ENCODE data around the gene CDK13. TPM values are rescaled to one million over a fixed set of nuclear protein-coding genes. Genes with fewer than 3 reads are reported as not detected.

CDK13 gene
- total RNA-seq, 2 donors from 2014 or later, result 34.7 to 37.7 TPM

DNA sequence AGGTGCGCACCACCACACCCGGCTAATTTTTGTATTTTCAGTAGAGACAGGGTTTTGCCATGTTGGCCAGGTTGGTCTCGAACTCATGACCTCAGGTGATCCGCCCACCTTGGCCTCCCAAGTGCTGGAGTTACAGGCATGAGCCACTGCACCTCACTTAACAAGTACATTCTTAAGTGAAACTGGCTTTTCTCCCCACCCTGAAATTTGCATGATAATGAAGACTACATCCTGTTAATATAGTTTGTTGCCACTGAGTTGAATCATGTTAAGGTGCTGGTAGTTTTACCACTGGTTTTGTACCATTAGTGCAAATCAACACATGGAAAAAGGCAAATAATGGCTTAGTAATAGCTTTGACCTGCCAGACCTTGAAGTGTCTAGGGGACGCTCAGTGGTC is 122.2 kb downstream of the CDK13 start:
- H3K9me3 ChIP-seq, result no peaks in the 10 kb centered on the region
- no peaks in the 10 kb centered on the region for H3K27me3 ChIP-seq
- no peak overlapping the region for H3K4me3 ChIP-seq
- no peak overlapping the region for H3K27ac ChIP-seq
- peaks cover 1% of the 10 kb centered on the region for H3K36me3 ChIP-seq
- no peaks in the 10 kb centered on the region for H3K4me1 ChIP-seq
- no peak for DNase-seq (ENCODE audit: low spot score)
- TF ChIP-seq, protein P1, sequence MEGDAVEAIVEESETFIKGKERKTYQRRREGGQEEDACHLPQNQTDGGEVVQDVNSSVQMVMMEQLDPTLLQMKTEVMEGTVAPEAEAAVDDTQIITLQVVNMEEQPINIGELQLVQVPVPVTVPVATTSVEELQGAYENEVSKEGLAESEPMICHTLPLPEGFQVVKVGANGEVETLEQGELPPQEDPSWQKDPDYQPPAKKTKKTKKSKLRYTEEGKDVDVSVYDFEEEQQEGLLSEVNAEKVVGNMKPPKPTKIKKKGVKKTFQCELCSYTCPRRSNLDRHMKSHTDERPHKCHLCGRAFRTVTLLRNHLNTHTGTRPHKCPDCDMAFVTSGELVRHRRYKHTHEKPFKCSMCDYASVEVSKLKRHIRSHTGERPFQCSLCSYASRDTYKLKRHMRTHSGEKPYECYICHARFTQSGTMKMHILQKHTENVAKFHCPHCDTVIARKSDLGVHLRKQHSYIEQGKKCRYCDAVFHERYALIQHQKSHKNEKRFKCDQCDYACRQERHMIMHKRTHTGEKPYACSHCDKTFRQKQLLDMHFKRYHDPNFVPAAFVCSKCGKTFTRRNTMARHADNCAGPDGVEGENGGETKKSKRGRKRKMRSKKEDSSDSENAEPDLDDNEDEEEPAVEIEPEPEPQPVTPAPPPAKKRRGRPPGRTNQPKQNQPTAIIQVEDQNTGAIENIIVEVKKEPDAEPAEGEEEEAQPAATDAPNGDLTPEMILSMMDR (IDR thresholded peaks at IDR 0.05), result no peak

- DNase-seq (ENCODE audit: low spot score), result no peak
- no peaks in the 10 kb centered on the region for H3K4me1 ChIP-seq
- H3K36me3 ChIP-seq, result peaks cover 3% of the 10 kb centered on the region
- no peak overlapping the region for H3K27ac ChIP-seq
- no peak overlapping the region for H3K4me3 ChIP-seq
- TF ChIP-seq, protein P1 (IDR thresholded peaks at IDR 0.05), result no peak
- no peaks in the 10 kb centered on the region for H3K9me3 ChIP-seq
- H3K27me3 ChIP-seq, result no peaks in the 10 kb centered on the region
Observed at GRCh38 chr7:40073239-40073638, 123.2 kb downstream of the CDK13 start.

DNA sequence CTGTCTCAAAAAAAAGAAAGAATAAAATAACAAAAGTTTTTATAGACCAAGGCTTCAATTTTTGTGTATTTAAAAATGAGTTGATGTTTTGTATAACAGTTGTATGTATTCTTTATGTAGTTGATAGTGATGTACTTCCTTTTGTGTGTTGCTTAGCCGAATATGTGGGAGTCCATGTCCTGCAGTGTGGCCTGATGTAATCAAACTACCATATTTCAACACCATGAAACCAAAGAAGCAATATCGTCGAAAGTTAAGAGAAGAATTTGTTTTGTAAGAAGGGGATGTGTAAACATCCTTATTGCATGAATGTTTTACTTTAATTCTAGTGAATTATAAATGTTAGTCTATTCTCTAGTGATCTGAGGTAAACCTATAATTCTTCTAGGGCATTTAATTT is 127.8 kb downstream of the CDK13 start:
- no peak overlapping the region for H3K4me3 ChIP-seq
- no peaks in the 10 kb centered on the region for H3K4me1 ChIP-seq
- no peaks in the 10 kb centered on the region for H3K9me3 ChIP-seq

DNA sequence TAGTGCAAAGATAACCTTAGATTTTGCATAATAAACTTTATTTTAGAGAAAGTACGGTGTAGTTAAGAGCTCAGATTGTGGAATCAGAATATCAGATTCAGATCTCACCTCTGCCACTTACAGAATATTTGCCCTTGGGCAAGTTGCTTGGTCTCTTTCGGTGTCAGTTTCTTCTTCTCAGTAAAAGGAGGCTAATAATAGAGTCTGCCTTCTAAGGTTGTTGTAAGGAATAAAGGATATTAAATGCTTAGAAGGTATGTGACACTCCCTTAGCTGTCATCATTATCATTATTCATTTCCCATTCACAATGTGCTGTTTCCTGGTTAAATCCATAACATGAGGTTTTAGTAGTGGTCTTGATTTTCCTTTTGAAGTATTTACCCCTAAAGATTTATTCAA is 142.1 kb downstream of the CDK13 start:
- no peak for DNase-seq (ENCODE audit: low spot score)
- Histone ChIP-seq H3K4me1 (peaks cover 0 to 20% of the 10 kb centered on the region in 2 donors), H3K27ac (no peak overlapping the region), H3K27me3 (no peaks in the 10 kb centered on the region), H3K9me3 (no peaks in the 10 kb centered on the region), H3K36me3 (peaks cover 37% of the 10 kb centered on the region), H3K4me3 (no peak overlapping the region)
- TF ChIP-seq, protein P1 (IDR thresholded peaks at IDR 0.05), result no peak

More for the DNA sequence above, 127.8 kb downstream of the CDK13 start:
- Histone ChIP-seq H3K27ac (no peak overlapping the region), H3K36me3 (peaks cover 12% of the 10 kb centered on the region), H3K27me3 (no peaks in the 10 kb centered on the region)
- TF ChIP-seq, protein P1 (IDR thresholded peaks at IDR 0.05), result no peak
- no peak for DNase-seq (ENCODE audit: low spot score)

GRCh38 chr7:40093631-40094350 is 143.7 kb downstream of the CDK13 start:
- Histone ChIP-seq H3K27ac (no peak overlapping the region), H3K4me1 (peaks cover 0 to 30% of the 10 kb centered on the region in 2 donors)
- DNase-seq (ENCODE audit: low spot score), result no peak

More at GRCh38 chr7:40093631-40094350, 143.7 kb downstream of the CDK13 start:
- no peaks in the 10 kb centered on the region for H3K27me3 ChIP-seq
- TF ChIP-seq, protein P1 (IDR thresholded peaks at IDR 0.05), result no peak
- H3K36me3 ChIP-seq, result peaks cover 26% of the 10 kb centered on the region
- H3K9me3 ChIP-seq, result no peaks in the 10 kb centered on the region
- H3K4me3 ChIP-seq, result no peak overlapping the region
